SK-N-MC (cell line): Measurements from ENCODE around the gene C22orf31.

Experiments used
- EZH2 ChIP-seq: fragments of 200-600 bp; sonication (generic); IDR thresholded peaks from one replicate; pipeline ENCODE4 v1.6.1; 2017; ENCODE audit warnings: antibody characterized with exemption
- POLR2AphosphoS5 ChIP-seq: IDR thresholded peaks from 2 replicates; pipeline ENCODE4 v1.6.1; 2012; ENCODE audit warnings: mild to moderate bottlenecking, low read depth, low read length, borderline replicate concordance

DNA sequence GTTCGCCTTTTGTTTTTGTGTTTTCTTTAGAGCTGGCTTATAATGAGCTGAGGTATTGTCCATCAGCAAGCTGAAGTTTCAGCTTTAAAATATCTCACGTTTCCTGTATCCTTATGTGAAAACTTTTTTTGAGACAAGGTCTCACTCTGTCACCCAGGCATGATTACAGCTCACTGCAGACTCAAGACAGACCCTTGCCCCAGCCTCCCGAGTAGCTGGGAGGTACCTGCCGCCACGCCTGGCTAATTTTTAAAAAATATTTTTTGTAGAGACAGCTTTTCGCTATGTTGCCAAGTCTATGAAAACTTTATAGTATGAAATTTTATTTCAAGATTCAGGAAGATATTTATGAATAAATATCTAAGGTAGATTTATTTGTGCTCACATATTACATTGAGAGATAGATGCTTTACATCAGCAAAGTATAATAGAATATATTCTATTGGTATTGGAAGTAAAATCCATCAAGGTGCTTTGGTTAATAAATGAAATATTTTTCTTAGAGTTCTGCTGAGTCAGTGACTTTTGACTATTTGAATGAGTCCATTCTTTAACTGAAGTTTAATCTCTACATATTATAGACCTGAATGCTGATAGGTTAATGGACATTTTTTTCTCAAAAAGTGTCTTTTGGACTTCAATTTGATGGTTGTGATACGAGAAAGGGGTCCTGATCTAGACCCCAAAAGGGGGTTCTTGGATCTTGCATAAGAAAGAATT is 21.4 kb upstream of the C22orf31 start:
- no peak for TF ChIP-seq POLR2AphosphoS5
- no peak for TF ChIP-seq EZH2
